Measurements from ENCODE around the gene ERO1A. TPM values are rescaled to one million over a fixed set of nuclear protein-coding genes. Genes with fewer than 3 reads are reported as not detected.

ERO1A gene
- total and polyA plus RNA-seq, 2 donors (not counting 1 experiment from before 2014, with no cell fraction given): 12.2 to 29.7 TPM

DNA sequence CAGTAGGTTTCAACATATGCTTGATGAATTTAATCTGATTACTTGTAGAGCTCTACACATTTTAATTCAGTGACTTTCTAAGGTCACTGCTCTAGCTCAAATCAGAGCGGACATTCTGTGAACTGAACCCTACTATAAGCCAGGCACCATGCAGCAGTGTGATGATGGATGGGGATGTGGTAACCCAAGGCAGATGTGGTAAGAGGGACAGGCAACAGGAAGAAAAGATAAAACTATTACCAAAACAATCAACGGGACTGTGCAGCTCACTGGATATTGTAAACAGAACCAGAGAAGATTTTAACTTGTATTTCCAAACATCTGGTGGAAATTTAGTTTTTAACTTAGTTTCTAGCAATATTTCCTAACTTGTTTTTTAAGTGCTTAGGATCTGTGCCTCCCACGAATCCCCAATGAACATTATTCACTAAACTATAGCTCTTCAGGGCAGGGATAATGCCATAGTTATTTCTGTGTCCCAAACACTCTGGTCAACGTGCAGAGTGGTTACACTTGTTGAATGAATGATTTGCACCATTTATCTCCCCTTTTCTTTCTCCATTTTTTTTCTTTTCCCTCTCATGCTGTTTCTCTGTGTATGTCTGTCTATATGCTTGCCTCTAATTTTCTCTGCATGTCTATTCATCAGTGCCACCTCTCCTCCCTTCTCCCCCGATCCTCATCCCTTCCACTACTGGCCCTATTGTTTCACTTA is 3.0 kb downstream of the ERO1A start:
- peaks cover 5 to 7% of the 10 kb centered on the region in 2 donors for H3K4me1 ChIP-seq (ENCODE audit: control insufficient read depth in 2 of 2, insufficient read depth in 2 of 2, low read length in 2 of 2)
- H3K36me3 ChIP-seq (replicated peaks in 1 of 2; ENCODE audit: control extremely low read depth in 1 of 2, control insufficient read depth in 1 of 2, extremely low read depth in 1 of 2, insufficient read depth in 2 of 2, low read length in 1 of 2): no peaks in the 10 kb centered on the region
- H3K79me2 ChIP-seq (ENCODE audit: control insufficient read depth, insufficient read depth, low read length): peaks cover 74% of the 10 kb centered on the region
- WGBS (ENCODE audit: insufficient coverage): 80% methylated on average over 1 of the region's 5 CpGs
- Mint-ChIP-seq H3K27me3 (no peaks in the 10 kb centered on the region), H3K9me3 (ENCODE audit: insufficient read depth) (no peaks in the 10 kb centered on the region), H3K27ac (no peak overlapping the region), H3K4me1 (peaks cover 39% of the 10 kb centered on the region), H3K4me3 (peak overlapping the region; percentile 7)
- no peaks in the 10 kb centered on the region for H3K27me3 ChIP-seq (replicated peaks in 1 of 4; ENCODE audit: control extremely low read depth in 1 of 4, control insufficient read depth in 3 of 4, insufficient read depth in 4 of 4, low read length in 3 of 4)
- intact Hi-C loops (cut with micrococcal nuclease): loop anchor here (10.0 kb wide), 1 partner anchor 1598 kb away; the partner anchor contains the start of gene TRIM9
- TF ChIP-seq, protein P1, sequence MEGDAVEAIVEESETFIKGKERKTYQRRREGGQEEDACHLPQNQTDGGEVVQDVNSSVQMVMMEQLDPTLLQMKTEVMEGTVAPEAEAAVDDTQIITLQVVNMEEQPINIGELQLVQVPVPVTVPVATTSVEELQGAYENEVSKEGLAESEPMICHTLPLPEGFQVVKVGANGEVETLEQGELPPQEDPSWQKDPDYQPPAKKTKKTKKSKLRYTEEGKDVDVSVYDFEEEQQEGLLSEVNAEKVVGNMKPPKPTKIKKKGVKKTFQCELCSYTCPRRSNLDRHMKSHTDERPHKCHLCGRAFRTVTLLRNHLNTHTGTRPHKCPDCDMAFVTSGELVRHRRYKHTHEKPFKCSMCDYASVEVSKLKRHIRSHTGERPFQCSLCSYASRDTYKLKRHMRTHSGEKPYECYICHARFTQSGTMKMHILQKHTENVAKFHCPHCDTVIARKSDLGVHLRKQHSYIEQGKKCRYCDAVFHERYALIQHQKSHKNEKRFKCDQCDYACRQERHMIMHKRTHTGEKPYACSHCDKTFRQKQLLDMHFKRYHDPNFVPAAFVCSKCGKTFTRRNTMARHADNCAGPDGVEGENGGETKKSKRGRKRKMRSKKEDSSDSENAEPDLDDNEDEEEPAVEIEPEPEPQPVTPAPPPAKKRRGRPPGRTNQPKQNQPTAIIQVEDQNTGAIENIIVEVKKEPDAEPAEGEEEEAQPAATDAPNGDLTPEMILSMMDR (IDR thresholded peaks at IDR 0.05): no peak
- TF ChIP-seq EZH2 (IDR thresholded peaks at IDR 0.05; ENCODE audit: borderline replicate concordance, insufficient read depth, low read depth, low read length, poor library complexity, severe bottlenecking): no peak
- ATAC-seq (ENCODE audit: low read depth): no peak
- H4K20me1 ChIP-seq (ENCODE audit: control insufficient read depth, insufficient read depth, low read length, poor library complexity, severe bottlenecking): peaks cover 21% of the 10 kb centered on the region
- no peak for DNase-seq
- ChIA-PET CTCF (no interaction called here), POLR2A (no interaction called here)
- no peak overlapping the region for H3K4me3 ChIP-seq (ENCODE audit: control extremely low read depth in 1 of 5, extremely low read depth in 1 of 5, insufficient read depth in 1 of 5, low read depth in 2 of 5, low read length in 4 of 5)
- no peak overlapping the region for H3K27ac ChIP-seq (ENCODE audit: low read length in 2 of 2)
- H2AFZ ChIP-seq (ENCODE audit: insufficient read depth, low read depth, low read length, poor library complexity, severe bottlenecking): no peak overlapping the region
- no peaks in the 10 kb centered on the region for H3K9me3 ChIP-seq (ENCODE audit: control extremely low read depth in 1 of 3, control insufficient read depth in 2 of 3, insufficient read depth in 1 of 3, low read length in 2 of 3)
- H3K9ac ChIP-seq (ENCODE audit: low read length): no peak overlapping the region
- H3K4me2 ChIP-seq (replicated peaks; ENCODE audit: low read depth, low read length, poor library complexity, severe bottlenecking): no peak overlapping the region

DNA sequence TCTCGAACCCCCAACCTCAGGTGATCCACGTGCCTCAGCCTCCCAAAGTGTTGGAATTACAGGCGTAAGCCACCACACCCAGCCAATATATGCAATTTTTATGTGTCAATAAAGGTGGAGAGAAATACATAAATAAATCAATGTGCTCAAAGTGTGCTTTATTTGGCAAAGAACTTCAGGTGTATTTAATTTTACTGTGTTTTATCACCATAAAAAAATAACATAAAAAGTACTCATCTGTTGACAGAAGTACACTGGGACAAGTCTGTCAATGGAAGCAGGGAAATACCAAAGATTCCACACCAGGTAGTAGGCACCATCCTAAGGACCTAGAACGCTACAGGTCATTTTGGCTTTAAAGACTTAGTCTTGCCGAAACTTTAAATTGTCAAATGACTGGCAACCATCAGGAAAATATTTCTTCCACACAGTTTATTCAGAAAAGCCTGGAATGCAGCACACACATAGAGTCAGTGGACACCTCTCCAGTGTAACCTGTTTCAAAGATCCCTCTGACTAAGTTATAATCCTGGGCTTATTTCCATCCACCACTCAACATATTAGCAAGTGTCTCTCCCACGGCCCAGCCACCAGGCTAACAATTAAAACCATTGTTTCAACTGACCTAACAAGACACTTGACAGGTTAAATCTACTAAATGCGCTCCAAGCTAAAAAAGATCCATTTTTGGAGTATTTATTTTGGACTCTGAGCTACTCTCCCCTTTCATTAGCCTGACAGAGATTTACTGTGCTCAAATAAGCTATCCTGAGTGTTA is 4.2 kb downstream of the ERO1A start:
- Histone ChIP-seq H3K27me3 (replicated peaks in 1 of 4; ENCODE audit: control extremely low read depth in 1 of 4, control insufficient read depth in 3 of 4, insufficient read depth in 4 of 4, low read length in 3 of 4) (no peaks in the 10 kb centered on the region), H2AFZ (ENCODE audit: insufficient read depth, low read depth, low read length, poor library complexity, severe bottlenecking) (no peak overlapping the region), H3K9ac (ENCODE audit: low read length) (no peak overlapping the region), H3K36me3 (replicated peaks in 1 of 2; ENCODE audit: control extremely low read depth in 1 of 2, control insufficient read depth in 1 of 2, extremely low read depth in 1 of 2, insufficient read depth in 2 of 2, low read length in 1 of 2) (no peaks in the 10 kb centered on the region), H4K20me1 (ENCODE audit: control insufficient read depth, insufficient read depth, low read length, poor library complexity, severe bottlenecking) (peaks cover 34% of the 10 kb centered on the region), H3K4me3 (ENCODE audit: control extremely low read depth in 1 of 5, extremely low read depth in 1 of 5, insufficient read depth in 1 of 5, low read depth in 2 of 5, low read length in 4 of 5) (no peak overlapping the region), H3K9me3 (ENCODE audit: control extremely low read depth in 1 of 3, control insufficient read depth in 2 of 3, insufficient read depth in 1 of 3, low read length in 2 of 3) (no peaks in the 10 kb centered on the region), H3K27ac (ENCODE audit: low read length in 2 of 2) (no peak overlapping the region), H3K79me2 (ENCODE audit: control insufficient read depth, insufficient read depth, low read length) (peaks cover 86% of the 10 kb centered on the region), H3K4me2 (replicated peaks; ENCODE audit: low read depth, low read length, poor library complexity, severe bottlenecking) (no peak overlapping the region), H3K4me1 (ENCODE audit: control insufficient read depth in 2 of 2, insufficient read depth in 2 of 2, low read length in 2 of 2) (peaks cover 4 to 7% of the 10 kb centered on the region in 2 donors)
- ATAC-seq (ENCODE audit: low read depth) (no peak), DNase-seq (no peak)
- no peaks in the 10 kb centered on the region for H3K9me3 Mint-ChIP-seq (ENCODE audit: insufficient read depth)
- H3K27me3 Mint-ChIP-seq: no peaks in the 10 kb centered on the region
- no peak overlapping the region for H3K4me3 Mint-ChIP-seq
- no peak overlapping the region for H3K27ac Mint-ChIP-seq
- intact Hi-C loops (cut with micrococcal nuclease): loop anchor here (10.0 kb wide), 1 partner anchor 1596 kb away; the partner anchor contains the start of gene TRIM9
- ChIA-PET CTCF (no interaction called here), POLR2A (no interaction called here)
- H3K4me1 Mint-ChIP-seq: peaks cover 41% of the 10 kb centered on the region
- TF ChIP-seq EZH2 (IDR thresholded peaks at IDR 0.05; ENCODE audit: borderline replicate concordance, insufficient read depth, low read depth, low read length, poor library complexity, severe bottlenecking): no peak
- TF ChIP-seq, protein P1 (IDR thresholded peaks at IDR 0.05): no peak
- 93% methylated on average over 3 of the region's 7 CpGs for WGBS (ENCODE audit: insufficient coverage)

All from B cell (primary cell).